Mesodermal cell (in vitro differentiated cells): ENCODE data around the gene MLLT10.
A peak's percentile ranks its signal among the peaks of the same experiment; 100 is the strongest.
"Not testable (repeated sequence)": the region's sequence is repeated elsewhere in the genome, so short reads cannot be mapped to it uniquely, and the experiment has no call there.

Experiments
- H3K27ac ChIP-seq: 2 replicates; pipeline ENCODE4 v1.7.0; 2013; ENCODE audit warnings: mild to moderate bottlenecking, low read depth, low read length, moderate library complexity; ENCODE audit not compliant: severe bottlenecking
- H3K36me3 ChIP-seq: 2 replicates; pipeline ENCODE4 v1.7.1; 2013; ENCODE audit warnings: mild to moderate bottlenecking, low read length, moderate library complexity; ENCODE audit not compliant: control insufficient read depth, insufficient read depth
- H3K4me1 ChIP-seq: one replicate; pipeline ENCODE4 v1.7.1; 2013; ENCODE audit warnings: mild to moderate bottlenecking, low read length; ENCODE audit not compliant: insufficient read depth, control insufficient read depth, poor library complexity, severe bottlenecking
- H3K4me3 ChIP-seq: 2 replicates; pipeline ENCODE4 v1.7.0; 2013; ENCODE audit warnings: low read length, control low read depth, mild to moderate bottlenecking; ENCODE audit not compliant: insufficient read depth, poor library complexity, severe bottlenecking; ENCODE audit errors: extremely low read depth
- H3K9me3 ChIP-seq: 2 replicates; pipeline ENCODE4 v1.7.1; 2013; ENCODE audit warnings: mild to moderate bottlenecking, low read length, moderate library complexity; ENCODE audit not compliant: control insufficient read depth
- WGBS, 2 experiments: methylation state at CpG; one replicate each; pipeline ENCODE4 v1.1.5; 2013; ENCODE audit warnings: missing lambda C conversion rate in 2 of 2; ENCODE audit not compliant: insufficient coverage in 2 of 2; 5-methylcytosine and 5-hydroxymethylcytosine counted together

The MLLT10 gene

DNA sequence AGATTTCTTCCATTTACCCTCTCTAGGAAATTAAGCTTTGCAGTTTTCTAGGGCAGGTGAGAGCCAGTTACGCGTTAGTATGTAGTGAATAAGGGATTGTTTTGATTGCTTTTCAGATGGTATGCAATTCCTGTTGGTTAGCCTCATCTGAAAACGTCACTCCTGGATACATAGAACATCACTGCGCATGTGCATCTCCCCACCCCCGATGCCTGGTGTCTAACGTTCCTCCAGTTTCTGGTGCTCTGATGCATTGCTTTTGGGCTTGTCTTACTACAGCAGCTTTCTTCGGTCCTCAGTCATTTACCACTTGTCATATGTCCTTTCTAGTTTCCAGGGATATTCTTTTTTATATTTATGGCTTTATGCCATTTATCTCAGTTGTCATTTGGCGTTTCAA is 22.5 kb downstream of the MLLT10 start:
- Histone ChIP-seq H3K9me3 (no peaks in the 10 kb centered on the region), H3K4me3 (no peak overlapping the region), H3K27ac (no peak overlapping the region), H3K4me1 (no peaks in the 10 kb centered on the region), H3K36me3 (peaks cover 96% of the 10 kb centered on the region)
- WGBS, 2 experiments = 94 to 98% methylated on average over 4 to 5 of the region's 8 CpGs

DNA sequence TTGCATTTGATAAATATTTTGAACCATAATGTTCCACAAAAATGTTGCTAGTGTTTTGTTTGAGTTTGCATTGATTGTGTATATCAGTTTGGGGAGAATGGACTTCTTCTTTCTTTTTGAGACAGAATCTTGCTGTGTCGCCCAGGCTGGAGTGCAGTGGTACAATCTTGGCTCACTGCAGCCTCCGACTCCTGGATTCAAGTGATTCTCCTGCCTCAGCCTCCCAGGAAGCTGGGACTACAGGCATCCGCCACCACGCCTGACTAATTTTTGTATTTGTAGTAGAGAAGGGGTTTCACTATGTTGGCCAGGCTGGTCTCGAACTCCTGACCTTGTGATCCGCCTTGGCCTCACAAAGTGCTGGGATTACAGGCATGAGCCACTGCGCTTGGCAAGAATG is 25.0 kb downstream of the MLLT10 start:
- WGBS, 2 experiments = 92 to 96% methylated on average over 5 to 6 of the region's 7 CpGs
- not testable (repeated sequence) for H3K27ac ChIP-seq, H3K9me3 ChIP-seq, H3K4me3 ChIP-seq, H3K4me1 ChIP-seq
- H3K36me3 ChIP-seq = peaks cover 83% of the 10 kb centered on the region

DNA sequence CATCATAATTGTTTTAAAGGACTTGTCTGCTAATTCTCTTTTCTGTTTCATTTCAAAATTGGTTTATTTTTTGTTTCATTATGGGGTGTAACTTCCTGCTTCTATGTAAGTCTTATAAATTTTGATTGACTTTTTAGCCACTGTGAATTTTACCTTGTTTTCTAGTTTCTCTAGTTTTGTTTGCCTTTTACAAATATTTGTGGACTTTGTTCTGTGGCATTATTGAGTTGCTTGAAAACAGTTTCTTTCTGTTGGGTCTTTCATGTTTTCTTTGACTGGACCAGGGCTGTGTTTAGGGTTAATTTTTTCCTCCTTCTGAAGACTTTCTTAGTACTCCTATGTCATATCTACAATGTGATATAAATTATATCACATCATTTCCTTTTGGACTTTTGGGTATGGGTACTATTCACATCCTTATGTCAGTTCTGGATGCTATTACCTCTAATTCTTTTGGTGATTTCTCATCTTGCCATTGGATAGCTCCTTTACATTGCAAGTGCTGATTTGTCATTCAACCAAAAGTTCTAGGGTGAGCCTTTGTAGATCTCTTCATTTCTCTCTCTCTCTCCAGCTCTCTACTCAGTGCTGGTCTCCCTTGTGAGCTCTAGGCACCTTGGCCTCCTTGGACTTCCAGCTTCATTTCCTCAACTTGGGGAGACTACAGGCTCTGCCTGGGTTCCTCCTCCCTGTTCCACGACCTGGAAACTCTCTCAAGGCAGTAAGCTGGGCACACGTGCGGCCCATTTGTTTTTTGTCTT is 36.9 kb downstream of the MLLT10 start:
- H3K27ac ChIP-seq = no peak overlapping the region
- H3K4me1 ChIP-seq = peaks cover 4% of the 10 kb centered on the region
- peaks cover 22% of the 10 kb centered on the region for H3K36me3 ChIP-seq
- no peak overlapping the region for H3K4me3 ChIP-seq
- H3K9me3 ChIP-seq = no peaks in the 10 kb centered on the region
- WGBS, 2 experiments = 60 to 71% methylated on average over 1 of the region's 3 CpGs

DNA sequence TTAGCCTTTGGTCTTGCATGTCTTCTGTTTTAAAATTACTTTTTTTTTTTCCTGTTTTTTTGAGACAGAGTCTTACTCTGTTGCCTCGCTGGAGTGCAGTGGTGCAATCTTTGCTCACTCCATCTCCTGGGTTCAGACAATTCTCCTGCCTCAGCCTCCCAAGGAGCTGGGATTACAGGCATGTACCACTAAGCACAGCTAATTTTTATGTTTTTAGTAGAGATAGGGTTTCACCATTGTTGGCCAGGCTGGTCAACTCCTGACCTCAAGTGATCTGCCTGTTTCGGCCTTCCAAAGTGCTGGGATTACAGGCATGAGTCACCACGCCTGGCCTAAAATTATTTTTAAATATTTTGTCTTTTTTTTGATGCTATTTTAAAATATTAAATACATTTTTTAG is 38.5 kb downstream of the MLLT10 start:
- 75% methylated on average over 1 of the region's 3 CpGs; no CpG with 5 or more reads in 1 of the 2 experiments for WGBS, 2 experiments
- Histone ChIP-seq H3K36me3 (peaks cover 19% of the 10 kb centered on the region), H3K4me3 (no peak overlapping the region), H3K4me1 (peaks cover 4% of the 10 kb centered on the region), H3K27ac (no peak overlapping the region), H3K9me3 (no peaks in the 10 kb centered on the region)

DNA sequence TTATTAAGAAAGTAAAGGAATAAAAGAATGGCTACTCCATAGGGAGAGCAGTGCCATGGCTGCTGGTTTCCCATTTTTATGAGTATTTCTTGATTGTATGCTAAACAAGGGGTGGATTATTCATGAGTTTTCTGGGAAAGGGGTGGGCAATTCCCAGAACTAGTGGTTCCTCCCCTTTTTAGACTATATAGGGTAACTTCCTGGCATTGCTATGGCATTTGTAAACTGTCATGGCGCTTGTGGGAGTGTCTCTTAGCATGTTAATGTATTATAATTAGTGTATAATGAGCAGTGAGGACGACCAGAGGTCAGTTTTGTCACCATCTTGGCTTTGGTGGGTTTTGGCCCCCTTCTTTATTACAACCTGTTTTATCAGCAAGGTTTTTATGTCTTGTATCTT is 40.5 kb downstream of the MLLT10 start:
- not testable (repeated sequence) for H3K27ac ChIP-seq, H3K9me3 ChIP-seq, H3K4me1 ChIP-seq, H3K4me3 ChIP-seq
- H3K36me3 ChIP-seq = peaks cover 12% of the 10 kb centered on the region
- 80 to 100% methylated on average over 1 of the region's 2 CpGs for WGBS, 2 experiments

DNA sequence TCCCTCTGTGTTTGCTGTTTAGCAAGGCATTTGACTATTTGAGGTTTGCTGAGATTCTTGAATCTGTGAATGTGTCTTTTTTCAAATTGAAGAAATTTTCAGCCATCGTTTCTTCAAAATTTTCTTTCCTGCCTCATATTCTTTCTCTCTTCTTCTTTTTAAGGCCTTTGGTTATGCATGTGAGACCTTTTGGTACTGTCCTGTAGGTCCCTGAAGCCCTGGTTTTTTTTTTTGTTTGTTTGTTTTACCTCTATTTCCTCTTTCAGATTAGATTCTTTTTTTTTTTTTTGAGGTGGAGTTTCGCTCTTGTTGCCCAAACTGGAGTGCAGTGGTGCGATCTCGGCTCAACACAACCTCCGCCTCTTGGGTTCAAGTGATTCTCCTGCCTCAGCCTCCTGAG is 45.3 kb downstream of the MLLT10 start:
- no peaks in the 10 kb centered on the region for H3K9me3 ChIP-seq
- H3K4me1 ChIP-seq = peaks cover 4% of the 10 kb centered on the region
- H3K4me3 ChIP-seq = no peak overlapping the region
- H3K36me3 ChIP-seq = peaks cover 23% of the 10 kb centered on the region
- 100% methylated on average over 2 to 4 of the region's 5 CpGs for WGBS, 2 experiments
- H3K27ac ChIP-seq = no peak overlapping the region

DNA sequence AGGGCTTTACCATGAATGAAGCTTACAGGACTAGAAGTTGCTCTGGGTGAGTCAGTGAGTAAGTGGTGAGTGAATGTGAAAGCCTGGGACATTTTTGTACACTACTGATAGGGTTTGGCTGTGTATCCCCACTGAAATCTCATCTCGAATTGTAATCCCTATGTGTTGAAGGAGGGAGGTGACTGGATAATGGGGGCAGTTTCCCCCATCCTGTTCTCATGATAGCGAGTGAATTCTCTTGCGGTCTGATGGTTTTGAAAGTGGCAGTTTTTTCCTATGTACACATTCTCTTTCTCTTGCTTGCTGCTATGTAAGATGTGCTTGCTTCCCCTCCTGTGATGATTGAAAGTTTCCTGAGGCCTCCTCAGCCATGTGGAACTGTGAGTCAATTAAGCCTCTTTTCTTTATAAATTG is 47.4 kb downstream of the MLLT10 start:
- H3K36me3 ChIP-seq = peaks cover 33% of the 10 kb centered on the region
- WGBS, 2 experiments = no CpG with 5 or more reads among the region's 3 CpGs
- H3K4me3 ChIP-seq, H3K9me3 ChIP-seq, H3K4me1 ChIP-seq: not testable (repeated sequence)
- peak overlapping the region; percentile 13 for H3K27ac ChIP-seq

DNA sequence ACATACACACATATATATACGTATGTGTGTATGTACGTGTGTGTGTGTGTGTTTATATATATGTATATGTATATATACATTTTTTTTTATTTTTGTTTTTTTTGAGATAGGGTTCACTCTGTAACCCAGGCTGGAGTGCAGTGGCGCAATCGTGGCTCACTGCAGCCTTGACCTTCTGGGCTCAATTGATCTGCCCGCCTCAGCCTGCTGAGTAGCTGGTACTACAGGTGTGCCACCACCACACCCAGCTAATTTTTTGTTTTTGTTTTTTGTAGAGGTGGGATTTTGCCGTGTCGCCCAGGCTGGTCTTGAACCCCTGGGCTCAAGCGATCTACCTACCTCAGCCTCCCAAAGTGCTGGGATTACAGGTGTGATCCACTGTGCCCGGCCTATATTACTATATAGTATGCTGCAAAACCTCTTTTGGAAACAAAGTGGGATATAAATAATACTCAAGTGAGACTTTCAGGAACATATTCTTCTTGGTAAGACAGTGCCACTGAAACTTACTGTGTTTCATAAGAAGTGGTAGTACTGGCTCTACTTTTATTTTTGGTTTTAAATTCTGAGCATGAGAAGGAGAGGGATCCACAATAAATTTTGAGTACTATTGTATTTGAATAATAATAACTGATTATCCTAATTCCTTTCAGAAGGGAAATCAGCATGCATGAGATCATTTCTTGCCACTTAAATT is 51.0 kb downstream of the MLLT10 start:
- peaks cover 57% of the 10 kb centered on the region for H3K36me3 ChIP-seq
- WGBS, 2 experiments = 94% methylated on average over 5 of the region's 9 CpGs; no CpG with 5 or more reads in 1 of the 2 experiments
- H3K27ac ChIP-seq = no peak overlapping the region
- H3K4me3 ChIP-seq = no peak overlapping the region
- H3K9me3 ChIP-seq = no peaks in the 10 kb centered on the region
- peaks cover 4% of the 10 kb centered on the region for H3K4me1 ChIP-seq

DNA sequence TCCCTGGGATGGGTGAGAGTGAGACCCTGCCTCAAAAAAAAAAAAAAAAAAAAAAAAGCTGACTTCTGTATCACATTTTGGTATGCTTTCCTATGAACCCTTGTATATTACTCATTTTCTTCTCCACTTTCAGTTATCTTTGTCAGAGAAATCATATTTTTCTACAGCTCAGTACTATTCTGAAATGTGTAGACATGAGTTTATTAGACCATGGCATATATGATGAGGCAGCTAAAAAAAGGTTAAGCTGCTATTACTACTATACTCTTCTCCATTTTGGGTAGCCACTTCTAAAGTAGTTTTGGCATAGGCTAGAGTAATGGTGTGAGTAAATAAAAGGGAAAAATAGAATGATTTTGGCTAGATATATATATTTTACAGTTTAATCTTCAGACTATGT is 53.4 kb downstream of the MLLT10 start:
- Histone ChIP-seq H3K4me1 (no peaks in the 10 kb centered on the region), H3K27ac (no peak overlapping the region), H3K36me3 (peaks cover 61% of the 10 kb centered on the region), H3K4me3 (no peak overlapping the region), H3K9me3 (no peaks in the 10 kb centered on the region)

DNA sequence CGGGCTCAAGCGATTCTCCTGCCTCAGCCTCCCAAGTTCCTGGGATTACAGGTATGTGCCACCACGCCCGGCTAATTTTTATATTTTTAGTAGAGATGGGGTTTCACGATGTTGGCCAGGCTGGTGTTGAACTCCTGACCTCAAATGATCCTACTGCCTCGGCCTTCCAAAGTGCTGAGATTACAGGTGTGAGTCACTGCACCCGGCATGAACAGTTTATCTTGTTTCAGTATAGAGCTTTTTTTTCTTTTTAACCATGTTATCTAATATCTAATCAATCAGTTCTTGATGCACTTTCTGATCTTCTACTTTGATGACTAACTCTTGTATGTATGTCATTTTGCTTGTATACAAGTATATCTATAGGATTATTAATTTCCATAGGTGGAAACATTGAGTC is 54.1 kb downstream of the MLLT10 start:
- H3K27ac ChIP-seq, H3K4me1 ChIP-seq, H3K9me3 ChIP-seq, H3K4me3 ChIP-seq: not testable (repeated sequence)
- H3K36me3 ChIP-seq = peaks cover 59% of the 10 kb centered on the region
- WGBS, 2 experiments = 98 to 100% methylated on average over 2 to 5 of the region's 7 CpGs

DNA sequence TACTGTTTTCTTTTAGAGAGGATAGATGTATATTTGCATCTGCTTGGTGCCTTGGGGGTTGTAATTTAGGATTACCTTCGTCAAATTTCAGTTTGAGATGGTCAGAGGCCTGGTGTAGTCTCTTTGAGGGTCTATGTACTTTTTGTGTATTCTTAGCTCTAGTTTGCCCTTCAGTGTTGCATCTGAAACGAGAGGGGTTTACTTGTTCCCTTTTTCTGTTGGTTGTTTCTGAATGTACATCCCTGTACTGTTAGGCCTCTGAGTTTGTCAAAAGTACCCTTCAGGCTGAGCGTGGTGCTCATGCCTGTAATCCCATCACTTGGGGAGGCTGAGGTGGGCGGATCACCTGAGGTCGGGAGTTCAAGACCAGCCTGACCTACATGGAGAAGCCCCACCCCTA is 60.0 kb downstream of the MLLT10 start:
- Histone ChIP-seq H3K4me1 (no peaks in the 10 kb centered on the region), H3K9me3 (no peaks in the 10 kb centered on the region), H3K4me3 (no peak overlapping the region), H3K36me3 (peaks cover 37% of the 10 kb centered on the region), H3K27ac (no peak overlapping the region)
- WGBS, 2 experiments = 90 to 100% methylated on average over 2 to 3 of the region's 5 CpGs
